ENCODE data around the gene AGPAT4.

AGPAT4 gene

GRCh38 chr6:161162722-161163121 is 111.1 kb downstream of the AGPAT4 start:
- no peak for DNase-seq

GRCh38 chr6:161161889-161162624 is 111.8 kb downstream of the AGPAT4 start:
- DNase-seq, result no peak

GRCh38 chr6:161161121-161161520 is 112.7 kb downstream of the AGPAT4 start:
- DNase-seq, result no peak

DNA sequence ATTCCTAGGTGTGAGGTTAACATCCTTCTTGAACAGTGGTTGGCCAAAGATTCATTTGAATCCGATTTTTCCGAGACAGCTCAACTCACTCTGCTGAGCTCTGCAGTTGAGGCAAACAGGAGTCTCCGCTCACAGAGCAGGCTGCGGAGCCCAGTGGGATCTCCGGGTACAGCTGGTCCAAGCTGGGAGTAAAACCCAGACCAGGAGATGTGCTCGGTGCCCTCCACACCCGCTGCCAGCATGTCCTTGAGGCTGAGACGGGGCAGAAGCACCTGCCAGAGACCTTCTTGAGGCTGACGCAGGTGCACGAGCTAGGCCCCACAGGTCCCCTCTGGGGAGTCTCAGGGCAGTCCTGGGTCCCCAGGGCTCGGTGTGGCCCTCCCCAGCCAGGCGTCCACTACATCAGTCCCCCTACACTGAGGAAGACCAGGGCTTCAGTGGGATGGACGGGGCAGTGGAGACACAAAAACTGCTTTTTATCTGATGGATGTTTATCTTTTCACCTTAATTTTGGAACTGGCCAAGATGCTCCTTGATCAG is 119.0 kb downstream of the AGPAT4 start:
- DNase-seq, result no peak

GRCh38 chr6:161153725-161154124 is 120.1 kb downstream of the AGPAT4 start:
- DNase-seq, result no peak

- DNase-seq, result no peak
Observed at GRCh38 chr6:161152907-161153662, 120.8 kb downstream of the AGPAT4 start.

GRCh38 chr6:161152527-161152862 is 121.4 kb downstream of the AGPAT4 start:
- no peak for DNase-seq

DNA sequence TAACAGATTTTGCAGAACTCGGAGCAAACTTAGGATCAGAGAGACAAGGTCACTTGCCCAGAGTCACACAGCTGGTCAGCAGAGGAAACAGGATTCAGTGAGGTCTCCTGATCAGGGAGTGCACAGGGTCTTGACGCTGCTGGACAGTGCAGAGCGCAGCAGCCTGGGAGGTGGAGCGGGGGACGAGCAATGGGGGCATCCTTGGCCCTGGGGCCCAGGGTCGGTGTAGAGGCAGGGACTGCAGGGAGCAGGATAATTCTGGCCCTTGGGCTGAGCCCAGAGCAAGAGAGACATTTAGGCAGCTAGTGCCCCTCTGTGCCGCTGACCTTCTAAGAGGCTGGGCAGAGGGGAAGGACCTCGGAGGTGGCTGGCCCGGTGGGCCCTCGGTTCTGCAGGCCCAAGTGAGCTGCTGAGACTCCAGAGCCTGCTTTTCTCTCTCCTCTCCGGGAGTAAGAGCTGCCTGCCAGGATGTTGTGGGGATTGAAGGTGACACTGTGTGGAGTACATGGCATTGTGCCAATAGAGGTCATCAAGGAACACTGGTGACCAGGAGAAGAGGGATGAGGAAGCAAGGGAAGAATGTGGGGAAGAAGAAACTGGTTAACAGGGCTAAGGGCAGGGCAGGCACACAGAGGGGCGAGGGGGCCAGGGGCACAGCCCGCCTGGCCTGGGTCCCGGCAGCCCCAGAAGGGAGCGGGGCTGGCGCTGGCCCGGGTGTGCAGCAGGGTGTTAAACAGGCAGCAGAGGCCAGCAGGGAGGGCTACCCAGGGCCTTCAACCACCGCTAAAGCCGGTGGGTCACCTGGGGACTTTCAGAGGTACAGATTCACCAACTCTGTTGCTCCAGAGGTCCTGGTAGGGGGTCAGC is 122.0 kb downstream of the AGPAT4 start:
- no peak for DNase-seq

DNA sequence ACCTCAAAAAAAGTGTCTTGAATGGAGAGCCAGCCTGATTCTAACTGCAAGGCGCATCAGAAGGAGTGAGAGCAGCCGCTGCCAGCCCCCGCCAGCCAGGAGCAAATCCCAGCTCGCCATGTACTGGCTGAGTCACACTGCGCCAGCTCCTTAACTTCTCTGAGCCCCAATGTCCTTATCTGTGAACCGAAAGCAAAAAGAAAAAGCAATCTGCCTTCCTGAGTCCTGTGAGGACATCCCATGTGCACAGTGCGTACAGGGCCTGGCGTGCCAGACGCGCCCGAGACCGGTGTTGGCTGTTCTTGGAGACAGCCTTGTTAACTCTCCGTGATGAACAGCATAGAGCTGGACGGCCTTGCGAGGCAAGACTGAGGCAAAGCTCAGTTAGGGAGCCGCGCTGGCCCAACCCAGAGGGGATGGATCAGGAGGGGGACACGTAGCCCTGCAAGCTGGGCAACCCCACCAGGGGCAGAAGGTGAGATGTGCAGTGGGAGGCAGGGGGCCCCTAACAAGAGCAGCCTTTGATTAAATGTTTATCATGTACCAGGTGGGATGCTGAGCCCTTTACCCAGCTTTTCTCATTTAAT is 122.7 kb downstream of the AGPAT4 start:
- DNase-seq, result no peak

- no peak for DNase-seq
Observed at GRCh38 chr6:161150566-161150965, 123.3 kb downstream of the AGPAT4 start.

DNA sequence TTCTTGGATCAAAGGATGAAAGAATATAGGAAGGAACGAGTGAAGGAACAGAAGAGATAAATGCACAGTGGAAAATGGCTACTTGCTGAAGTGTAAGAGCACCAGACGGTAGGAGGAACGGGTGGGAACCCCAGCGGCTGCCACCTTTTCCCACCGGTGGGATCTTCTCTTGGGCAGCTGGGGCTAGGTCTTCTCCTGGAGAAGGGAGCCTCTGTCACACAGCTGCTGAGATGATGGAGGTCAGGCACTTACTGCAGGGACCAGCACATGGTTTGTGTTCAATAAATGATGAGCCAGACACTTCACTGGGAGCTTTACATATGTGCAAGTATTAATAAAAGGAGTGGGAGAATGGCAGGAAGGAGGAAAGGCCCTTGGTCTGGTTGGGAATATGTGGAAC is 123.7 kb downstream of the AGPAT4 start:
- DNase-seq, result no peak

GRCh38 chr6:161143663-161144430 is 130.0 kb downstream of the AGPAT4 start:
- no peak for DNase-seq

- no peak for DNase-seq
Observed at GRCh38 chr6:161142957-161143296, 130.9 kb downstream of the AGPAT4 start.

DNA sequence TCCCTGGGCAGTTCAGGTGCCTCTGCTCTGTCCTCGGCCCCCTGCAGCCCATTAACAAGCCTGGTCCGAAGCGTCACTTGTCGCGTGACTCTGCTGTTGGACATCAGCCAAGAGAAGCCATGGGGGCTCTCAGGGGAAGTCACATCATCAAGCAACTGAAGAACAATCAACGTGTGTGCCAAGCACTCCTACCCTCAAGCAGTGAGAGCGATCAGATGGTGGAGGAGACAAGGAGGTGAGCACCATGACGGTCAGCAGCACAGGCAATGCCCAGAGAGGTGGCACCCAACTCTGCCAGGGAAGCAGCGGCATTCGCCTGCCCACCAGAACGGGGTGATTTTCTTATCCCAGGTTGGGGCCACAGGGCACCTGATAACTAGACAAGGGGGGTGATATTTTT is 132.7 kb downstream of the AGPAT4 start:
- DNase-seq, result no peak

DNA sequence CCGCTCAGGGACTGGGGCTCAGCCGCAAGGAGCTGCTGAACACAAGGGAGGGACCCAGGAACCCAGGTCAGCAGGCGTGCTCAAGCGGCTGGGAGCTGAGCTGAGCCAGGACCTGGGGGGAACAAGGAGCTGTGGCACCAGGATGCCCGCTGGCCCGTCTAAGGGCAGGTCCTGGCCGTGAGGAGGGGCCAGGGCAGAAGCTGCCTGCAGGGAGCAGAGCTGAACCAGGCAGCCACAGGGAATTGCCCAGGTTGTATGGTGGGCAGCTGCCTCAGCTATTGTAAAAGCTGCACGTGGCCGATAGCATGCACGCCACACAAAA is 133.3 kb downstream of the AGPAT4 start:
- no peak for DNase-seq

DNA sequence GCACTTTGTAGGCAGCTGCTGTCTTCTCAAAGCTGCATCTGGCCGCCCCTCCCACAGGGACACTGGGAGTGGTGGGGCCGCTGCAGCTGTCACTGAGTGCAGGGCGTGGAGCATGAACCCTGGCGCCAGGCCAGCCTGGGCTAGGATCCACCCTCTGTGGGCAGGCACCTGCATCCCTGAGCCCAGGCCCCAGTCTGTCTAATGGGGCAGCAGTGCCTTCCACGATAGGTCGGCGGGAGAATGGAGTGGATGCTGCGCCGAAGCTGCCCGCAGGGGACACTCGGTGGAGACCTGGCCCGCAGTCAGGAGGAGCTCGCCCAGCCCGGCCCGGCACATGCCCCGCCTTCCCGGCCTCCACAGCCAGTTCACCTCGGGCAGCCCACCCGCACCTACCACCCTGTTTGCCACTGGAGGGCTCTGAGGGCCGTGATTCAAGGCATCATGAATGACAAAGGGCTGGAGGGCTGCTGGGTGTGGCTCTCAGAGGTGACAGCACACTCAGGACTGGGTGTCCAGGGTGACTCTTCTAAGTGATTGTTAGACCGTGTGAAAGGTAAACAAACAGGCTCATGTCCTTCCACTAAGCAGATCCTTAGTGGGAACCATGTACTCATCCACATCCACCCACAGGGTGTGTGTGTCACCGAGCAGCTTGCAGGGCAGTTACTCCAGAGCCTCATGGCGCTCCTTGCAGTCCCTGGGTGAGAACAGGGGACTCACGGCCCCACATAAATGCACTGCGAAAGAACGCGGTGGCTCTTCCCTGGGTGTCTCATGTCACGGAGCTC is 133.9 kb downstream of the AGPAT4 start:
- DNase-seq, result no peak

- DNase-seq, result no peak
Observed at GRCh38 chr6:161139304-161139765, 134.5 kb downstream of the AGPAT4 start.

GRCh38 chr6:161138543-161139303 is 135.1 kb downstream of the AGPAT4 start:
- no peak for DNase-seq

- no peak for DNase-seq
Observed at GRCh38 chr6:161137839-161138542, 135.9 kb downstream of the AGPAT4 start.

DNA sequence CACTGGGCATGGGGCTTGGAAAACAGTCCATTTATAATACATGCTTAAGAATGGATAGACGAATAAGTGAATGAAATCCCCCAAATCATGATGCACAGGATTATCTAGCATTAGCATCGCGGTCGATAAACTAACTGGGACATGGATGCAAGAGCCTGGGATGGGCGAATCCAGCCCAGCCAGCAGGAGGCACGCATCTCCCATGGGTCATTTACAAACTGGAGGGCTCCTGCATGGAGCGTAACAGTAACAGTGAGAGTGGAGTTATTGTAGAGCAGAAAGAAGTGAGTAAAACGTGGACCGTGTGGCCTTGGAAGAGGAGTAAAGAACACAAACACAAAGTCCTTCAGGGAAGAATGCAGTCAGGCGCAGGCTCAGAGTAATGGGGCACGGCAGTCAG is 136.5 kb downstream of the AGPAT4 start:
- no peak for DNase-seq

Measured in NCI-H2081 treated with DMSO at 0.1 percent for 48 hours (cell line).